Measurements from ENCODE around the gene KLHL30.
"Not testable (repeated sequence)": the region's sequence is repeated elsewhere in the genome, so short reads cannot be mapped to it uniquely, and the experiment has no call there.

Gene KLHL30

DNA sequence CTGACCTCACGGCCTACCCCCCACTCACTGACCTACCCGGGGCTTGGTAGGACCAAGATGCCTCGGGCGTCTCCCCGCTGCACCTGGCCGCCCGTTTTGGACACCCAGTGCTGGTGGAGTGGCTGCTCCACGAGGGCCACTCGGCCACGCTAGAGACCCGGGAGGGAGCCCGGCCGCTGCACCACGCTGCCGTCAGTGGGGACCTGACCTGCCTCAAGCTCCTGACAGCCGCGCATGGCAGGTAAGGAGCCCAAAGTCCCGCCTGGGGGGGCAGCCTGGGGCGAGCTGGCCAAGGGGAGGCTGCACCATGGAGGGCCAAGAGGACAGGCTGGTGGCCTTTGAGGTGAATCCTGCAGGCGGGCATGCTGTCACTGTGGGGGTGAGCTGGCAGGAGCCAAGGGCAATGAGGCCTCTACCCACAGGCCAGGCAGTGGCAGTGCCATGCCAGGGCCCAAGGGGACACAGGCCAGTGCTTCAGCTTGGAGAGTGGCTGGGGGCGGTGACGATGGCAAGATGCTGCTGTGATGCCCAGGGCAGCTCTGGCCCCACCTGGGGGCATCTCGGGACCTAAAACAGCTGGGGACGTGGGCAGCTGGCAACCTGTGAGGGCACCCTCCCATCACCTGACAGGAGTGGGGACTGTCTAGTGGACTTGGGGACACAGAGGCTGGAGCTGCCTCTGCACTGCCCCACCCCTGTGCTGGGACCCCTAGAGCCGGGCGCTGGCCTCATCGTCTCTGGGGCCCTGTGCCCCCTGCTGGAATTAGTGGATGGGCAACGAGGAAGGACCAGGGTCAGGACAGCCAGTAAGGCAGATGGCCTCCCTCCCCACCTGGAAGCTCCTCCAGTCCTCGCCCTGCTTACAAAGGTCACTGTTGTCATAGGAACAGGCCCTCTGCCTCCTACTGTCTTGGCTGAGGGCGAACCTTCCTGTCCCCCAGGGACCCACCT, 36.3 kb upstream of the KLHL30 start:
- no peak for DNase-seq

DNA sequence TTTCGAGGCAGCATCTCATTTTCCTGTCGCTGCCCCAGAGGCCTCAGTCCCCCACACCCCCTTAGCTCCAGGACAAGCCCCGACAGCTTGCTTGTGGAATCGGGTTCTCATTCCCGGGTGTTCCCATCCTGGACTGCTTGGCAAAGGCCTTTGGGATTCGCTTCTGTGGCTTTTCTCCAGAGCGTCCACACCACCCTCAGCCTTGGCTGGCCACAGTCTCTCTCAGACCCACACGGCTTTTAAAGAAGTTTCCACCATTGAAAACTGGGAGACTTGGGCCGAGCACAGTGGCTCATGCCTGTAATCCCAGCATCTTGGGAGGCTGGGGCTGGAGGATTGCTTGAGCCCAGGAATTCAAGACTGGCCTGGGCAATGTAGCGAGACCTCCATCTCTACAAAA, 35.6 kb upstream of the KLHL30 start:
- no peak for DNase-seq

DNA sequence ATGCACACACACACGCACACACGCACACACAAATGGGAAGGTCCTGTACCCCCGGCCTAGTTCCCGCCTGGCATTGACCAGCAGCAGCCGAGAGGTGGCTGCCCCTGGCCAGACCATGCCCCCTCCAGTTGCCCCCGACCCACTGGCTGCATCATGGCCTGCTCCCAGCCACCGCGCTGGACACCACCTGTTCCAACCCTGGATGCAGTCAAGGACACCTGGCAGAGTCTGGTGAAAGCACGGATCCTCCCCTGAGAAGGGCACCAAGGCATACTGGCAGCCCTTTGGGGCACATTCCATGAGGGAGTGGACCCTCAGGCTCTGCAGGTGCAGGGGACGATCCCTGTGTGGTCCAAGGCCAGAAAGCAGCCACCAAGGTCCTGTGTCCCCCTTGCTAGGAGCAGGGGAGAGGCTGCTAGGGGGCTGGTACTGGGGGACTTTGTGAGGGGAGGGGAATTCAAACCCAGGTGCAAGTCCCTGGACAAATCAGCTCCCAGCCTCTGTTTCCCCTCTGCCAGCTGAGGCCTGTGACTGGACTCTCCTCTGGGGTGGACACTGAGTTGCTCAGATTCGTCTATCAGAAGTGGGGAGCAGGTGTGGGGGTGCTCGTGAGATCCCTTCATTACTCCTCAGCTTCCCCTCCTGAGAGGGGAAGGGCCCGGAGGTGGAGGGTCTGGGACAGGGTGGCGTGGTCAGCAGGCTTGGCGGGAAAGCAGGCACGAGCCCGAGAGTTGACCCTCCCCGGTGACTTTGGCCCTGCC, 34.8 kb upstream of the KLHL30 start:
- no peak for DNase-seq

DNA sequence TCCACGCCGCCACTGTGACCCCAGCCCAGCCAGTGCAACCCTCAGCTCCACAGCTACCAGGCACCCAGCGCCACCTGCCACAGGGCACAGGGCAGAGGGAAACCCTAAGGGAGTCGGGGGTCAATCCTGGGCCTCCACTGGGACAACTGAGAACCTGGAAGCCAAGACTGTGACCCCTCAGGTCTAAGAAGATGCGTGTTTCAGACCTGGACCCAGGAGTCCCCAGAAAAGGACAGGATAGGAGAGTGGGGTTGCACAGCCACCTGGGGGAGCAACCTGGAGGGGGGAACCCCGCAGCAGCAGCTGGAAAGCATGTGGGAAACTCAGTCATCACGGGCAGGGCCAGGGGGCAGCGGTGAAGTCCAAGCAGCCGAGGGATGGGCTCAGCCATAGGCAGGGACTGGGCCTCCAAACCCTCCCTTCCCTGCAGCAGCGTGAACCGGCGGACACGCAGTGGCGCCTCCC, 34.2 kb upstream of the KLHL30 start:
- DNase-seq, result no peak

DNA sequence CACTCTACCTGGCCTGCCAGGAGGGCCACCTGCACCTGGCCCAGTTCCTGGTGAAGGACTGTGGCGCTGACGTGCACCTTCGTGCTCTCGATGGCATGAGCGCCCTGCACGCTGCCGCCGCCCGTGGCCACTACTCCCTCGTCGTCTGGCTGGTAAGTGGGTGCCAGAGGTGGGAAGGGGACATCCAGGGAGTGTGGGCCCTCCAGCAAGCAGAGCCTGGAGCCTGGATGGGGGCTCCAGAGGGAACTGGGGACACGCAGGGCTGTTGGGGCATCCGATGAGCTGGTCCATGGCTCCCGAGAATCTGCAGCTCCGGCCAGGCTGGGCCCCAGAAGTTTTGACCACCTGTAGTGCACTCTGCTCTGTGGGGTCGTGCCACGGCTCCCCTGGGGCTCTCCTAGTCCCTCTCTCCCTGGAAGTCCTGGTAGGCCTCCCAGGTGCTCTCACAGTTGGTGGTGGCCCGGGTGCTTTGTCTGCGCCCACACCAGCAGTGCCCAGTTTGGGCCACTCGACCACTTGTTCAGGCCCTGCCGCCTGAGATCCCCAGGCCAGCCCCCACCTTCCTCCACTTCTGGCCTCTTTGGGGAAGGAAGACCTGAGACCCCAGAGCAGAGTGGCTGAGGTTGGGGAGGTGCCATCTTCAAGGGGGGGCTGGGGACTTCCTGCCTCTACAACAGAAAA, 33.6 kb upstream of the KLHL30 start:
- DNase-seq, result no peak

DNA sequence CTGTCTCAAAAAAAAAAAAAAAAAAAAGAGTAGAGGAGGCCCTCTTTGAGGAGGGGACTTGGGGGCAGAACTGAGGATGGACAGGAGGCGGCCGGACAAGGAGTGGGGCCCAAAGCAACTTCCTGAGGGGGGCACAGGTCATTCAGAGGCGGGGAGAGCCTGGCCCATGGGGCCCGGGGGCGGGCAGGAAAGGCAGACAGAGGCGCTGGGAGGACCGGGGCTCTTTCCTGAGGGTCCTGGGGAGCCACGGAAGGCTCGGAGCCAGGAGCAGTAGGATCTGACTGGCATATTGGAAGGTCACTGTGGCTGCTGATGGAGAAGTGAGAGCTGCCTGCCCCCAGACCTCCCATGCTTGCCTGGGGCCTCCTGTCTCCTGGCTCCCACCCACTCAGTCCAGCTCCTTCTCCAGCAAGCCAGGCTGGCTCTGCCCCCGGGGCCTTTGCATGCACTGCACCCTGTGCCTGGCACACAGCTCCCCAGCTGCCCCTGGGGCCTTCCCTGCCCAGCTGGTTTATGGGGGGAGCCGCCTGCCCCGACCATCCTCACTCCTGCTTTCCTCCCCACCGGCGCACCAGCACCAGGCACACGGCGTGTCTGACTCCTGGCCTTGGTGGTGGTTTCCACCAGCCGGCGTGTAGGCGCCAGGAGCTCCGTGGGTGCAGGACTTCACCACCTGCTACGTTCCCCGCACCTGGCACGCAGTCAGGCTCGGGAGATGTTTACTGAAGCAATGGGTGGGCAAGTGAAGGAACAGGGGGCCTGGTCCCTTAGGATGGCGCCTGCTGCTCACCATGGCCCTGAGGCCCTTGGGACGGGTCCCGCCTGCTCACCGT, 32.7 kb upstream of the KLHL30 start:
- no peak for DNase-seq

DNA sequence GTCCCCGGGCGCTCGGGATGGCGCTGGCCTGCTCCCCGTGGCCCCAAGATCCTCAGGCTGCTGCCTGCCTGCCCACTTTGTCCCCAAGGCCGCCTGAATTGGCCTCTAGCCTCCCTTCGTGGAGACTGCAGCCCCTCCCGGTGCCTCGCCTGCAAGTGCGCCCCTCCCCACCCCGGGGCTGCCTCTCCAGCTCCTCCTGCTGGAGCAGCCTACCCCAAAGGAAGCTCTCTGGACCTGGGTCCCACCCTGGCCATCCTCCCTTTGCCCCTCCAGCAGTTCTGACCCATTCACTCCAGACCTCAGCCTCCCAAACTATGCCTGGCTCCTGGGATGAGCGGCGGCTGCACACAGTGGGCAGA, 32.1 kb upstream of the KLHL30 start:
- DNase-seq, result no peak

DNA sequence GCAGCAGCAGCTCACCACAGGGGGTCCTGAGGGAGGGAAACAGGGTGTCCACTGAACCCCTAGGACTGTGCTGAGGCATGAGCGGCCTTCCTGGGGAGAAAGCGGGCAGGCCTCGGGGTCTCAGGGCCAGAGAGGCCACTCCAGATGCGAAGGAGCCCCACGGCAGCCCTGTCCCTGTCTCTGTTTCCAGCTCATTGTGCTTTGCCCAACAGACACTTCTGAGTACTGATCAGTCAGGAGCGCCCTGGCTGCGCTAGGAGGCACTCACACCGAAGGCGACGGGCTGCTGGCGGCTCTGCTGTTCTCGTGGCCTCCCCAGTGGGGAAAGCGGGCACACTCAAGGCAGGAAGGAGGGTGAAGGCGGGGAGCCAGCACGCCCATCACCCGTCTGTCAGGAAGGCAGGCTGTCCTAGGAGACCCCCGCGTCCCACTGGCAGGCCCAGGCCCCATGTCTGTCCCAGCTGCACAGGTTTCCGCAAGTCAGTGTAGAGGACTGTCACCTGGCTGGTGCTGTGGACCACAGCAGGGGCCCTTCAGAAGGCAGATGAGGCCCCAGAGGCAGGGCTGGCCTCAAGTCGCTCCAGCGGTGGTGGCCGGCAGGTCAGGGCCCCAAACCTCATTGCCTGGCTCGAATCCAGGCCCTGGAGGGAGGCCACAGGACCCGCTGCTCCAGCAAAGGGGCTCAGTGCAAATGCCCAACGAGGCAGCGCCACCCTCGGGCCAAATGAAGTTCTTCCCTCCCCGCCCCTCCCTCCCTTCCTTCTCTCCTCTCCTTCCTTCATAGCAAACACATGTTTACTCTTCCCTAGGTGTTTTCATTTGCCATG, 31.6 kb upstream of the KLHL30 start:
- no peak for DNase-seq

DNA sequence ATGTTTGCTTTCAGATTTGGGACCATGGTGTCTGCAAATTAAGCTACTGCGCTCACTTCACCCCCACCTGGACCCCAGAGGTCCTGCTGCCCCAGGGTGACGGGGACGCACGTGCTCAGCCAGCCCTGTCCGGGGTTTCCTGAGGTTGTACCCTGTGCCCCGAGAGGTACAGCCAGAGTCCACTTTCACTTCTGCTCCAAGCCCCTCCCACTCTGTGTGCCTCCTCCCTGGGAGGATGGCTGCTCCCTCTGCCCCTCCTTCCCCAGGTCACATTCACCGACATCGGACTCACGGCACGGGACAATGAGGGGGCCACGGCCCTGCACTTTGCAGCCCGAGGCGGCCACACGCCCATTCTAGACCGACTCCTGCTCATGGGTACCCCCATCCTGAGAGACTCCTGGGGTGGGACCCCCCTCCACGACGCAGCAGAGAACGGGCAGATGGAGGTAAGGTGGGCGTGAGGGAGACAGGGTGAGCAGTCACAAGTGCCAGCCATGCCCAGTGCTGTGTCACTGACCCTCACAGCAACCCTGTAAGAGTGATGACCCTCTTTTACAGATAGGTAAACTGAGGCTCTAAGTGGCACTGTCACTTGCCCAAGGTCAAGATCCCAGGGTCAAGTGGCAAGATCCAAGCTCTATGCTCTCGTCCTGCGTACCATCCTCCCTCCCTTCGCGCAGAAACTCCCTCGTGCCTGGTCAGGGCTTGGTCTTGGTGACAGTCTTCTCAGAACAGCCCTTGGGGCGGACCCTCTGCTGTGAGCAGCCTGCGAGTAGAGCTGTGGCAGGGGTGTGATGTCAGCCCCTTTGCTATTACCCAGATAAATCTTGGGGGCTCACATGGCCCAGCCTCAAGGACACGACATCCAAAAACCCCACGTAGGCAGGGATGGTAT, 30.7 kb upstream of the KLHL30 start:
- no peak for DNase-seq

DNA sequence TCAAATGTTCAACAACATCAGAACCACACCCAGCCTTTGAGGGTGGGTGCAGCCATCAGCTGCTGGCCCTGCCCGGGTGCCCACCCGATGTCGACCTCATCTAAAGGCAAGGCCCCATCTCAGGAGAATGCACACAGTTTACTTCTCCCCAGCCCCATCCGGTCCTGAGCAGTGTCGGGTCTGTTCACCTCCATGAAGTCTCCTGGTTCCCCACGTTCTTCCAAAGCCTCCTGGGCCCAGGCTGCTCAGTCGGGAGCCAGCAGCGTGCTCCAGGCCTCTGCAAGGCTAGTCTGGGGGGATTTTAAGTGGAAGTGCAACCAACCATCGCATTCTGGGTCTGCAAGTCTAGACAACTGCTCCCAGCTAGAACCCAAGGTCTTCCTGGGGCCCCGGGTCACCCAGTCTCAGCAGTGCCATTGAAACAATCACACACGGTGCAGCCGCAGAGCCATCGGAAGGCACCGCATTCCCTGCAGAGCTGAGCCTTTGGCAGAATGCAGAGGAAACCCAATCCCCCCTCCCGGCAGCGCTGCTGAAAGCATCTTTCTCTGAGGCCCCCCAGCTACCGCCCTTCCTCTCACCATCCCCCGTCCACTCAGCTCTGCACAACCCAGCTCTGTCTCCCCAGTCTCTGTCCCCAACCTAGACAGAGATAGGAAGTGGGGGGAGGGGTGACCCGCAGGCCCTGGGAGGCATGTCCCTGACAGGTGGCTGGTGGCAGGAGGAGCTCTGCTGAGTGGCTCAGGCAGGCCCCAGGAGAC, 29.9 kb upstream of the KLHL30 start:
- no peak for DNase-seq

DNA sequence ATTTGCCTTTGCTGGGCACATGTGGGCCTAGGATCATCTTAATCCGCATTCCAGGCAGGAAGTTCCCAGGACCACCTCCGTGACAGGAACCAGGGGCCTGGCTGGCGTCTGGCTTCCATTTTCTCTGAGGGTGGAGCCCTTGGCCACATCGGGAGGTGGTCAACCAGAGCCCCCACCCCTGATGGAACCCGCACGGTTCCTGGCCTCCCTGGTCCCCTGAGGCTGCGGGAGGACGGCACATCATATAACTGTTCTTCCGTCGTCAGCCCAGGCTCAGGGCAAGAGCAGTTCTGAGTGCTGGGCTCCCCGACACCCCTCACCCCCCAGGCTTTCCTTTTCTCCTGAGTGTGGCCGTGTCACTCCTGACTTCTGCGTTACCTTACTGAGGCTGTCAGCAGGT, 24.9 kb upstream of the KLHL30 start:
- DNase-seq, result no peak

DNA sequence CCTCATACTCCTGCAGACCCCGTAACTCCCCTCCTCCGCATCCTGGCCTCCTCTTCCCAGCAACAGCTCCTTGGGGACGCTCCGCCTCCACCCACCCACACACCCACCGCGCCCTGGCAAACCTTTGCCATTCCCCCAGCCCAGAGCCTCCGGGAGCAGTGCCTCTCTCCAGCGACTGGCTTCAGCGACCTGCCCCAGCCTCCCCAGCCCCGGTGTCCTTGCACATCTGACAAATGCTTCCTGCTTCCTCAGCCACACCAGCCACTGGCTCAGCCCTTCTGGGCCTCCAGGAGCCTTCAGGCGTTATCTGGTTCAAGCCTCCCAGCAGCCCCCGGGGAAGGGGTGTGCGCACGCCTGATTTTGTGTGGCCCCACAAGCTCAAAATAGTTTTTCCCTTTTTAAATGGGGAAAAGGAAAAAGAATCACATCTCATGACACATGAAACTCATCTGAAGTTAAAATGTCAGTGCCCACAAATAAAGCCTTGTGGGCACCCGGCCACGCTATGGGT, 24.1 kb upstream of the KLHL30 start:
- DNase-seq, result no peak

DNA sequence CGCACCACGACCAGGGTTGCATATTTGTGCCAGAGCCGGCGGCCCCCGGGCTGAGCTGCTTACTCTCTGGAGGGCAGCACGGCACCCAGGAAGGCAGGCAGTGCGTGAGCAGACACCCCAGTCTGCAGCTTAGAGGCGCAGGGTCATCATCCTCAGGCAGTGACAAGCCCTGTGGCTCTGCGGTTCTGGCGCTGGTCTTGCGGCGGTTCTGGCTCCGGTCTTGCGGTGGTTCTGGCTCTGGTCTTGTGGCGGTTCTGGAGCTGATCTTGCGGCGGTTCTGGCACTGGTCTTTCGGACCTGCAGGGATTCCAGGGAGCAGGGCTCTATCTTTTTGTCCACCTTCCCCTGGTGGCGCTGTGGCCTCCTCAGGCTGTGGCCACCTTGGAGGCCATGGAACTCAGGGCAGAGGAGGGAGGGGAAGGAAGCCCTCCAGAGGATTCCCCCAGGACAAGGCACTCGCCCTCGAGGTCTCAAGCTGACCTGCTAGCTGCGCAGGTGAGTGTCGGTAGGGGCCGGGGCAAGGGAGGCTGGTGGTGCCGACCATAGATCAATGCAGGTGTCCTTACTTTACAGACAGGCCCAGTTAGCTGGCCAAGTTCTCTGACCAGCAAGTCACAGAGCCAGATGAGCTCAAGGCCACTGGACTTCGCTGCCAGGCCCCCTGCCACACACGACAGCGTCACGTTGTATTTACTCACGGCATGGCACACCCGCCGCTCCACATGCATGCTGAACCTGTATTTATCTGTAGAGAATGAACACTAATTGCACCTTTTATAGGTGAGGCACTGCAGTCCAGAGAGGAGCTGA, 23.4 kb upstream of the KLHL30 start:
- no peak for DNase-seq

DNA sequence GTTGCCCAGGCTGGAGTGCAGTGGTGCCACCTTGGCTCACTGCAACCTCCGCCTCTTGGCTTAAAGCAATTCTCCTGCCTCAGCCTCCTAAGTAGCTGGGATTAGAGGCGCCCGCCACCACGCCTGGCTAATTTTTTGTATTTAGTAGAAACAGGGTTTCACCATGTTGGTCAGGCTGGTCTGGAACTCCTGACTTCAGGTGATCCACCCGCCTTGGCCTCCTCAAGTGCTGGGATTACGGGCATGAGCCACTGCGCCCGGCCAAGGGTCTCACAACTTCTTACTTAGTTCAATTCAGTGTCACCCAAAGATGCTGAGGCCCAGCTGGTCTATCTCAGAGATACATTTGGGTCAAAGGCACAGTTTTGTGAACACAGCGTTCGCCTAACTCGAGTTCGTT, 22.8 kb upstream of the KLHL30 start:
- DNase-seq, result not testable (repeated sequence)

DNA sequence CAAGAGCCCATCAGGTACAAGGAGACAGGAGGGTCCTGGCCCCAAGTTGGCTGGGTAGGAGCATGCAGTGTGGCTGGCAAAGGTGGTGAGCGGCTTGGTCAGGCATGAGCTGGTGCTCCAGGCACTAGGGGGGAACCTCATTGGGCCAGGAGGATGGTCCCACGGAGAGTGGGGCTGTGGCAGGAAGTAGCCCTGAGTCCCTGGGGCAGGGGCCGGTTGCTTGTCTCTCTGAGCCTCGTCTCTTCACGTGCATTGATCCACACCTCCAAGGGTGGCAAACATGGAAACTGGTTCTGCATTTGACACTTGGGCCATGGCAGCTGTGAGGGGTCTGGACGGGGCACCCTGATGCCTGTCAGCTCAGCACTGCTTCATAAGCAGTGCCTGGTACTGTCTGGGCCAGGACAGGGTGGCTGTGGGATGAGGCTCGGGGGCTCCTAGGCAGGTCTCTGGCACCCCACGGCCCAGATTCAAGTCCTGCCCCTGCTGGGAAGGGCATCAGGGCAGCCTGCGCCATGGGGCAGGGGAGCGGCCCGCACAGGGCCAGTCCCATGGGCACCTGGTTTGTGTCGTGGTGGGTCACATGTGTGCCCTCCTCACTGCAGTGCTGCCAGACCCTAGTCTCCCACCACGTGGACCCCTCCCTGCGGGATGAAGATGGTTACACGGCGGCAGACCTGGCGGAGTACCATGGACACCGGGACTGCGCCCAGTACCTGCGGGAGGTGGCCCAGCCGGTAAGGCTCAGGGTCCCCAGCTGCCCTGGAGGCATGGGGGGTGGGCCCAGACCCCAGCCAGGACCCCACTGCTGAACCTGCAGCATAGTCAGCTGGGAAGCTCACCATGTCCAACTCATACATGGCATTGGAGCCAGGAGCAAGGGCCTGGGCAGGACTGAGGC, 21.9 kb upstream of the KLHL30 start:
- no peak for DNase-seq

DNA sequence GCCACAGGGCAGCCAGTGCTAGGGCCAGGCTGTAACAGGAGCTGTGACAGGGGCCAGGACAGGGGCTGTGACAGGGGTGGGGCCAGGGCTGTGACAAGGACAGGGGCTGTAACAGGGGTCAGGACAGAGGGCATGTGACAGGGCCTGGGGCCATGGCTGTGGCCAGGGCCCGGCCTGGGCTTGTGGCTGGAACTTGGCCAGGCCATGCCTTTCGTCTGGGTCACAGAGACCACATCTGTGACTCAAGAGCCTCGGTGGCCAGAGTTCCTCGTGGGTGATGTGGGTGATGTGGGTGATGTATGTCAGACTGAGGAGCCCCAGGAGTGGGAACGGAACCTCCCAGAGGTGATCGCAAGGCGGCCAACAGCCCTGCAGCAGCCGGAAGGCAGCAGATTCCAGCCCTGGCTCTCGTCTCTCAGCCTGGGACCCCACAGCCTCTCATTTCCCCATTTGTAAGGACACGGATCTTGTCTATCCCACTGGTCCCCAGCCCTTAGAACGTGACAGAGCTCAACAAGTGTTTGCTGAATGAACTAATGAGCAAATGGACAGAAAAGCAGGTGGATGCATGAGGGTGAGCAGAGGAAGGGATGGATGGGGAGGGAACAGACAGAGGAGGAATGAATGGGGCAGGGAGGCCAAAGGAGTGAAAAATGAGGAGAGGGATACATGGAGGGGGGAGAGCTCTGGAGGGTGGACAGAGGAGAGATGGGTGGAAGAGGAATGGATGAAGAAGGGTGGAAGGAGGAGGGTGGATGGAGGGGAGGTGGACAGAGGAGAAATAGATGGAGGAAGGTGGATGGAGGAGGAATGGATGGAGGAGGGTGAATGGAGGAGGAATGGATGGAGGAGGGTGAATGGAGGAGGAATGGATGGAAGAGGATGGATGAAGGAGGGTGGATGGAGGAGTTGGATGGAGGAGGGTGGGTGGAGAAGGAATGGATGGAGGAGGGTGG, 21.0 kb upstream of the KLHL30 start:
- no peak for DNase-seq
